HAP-1 (cell line): ENCODE data around the gene FRMD4A.

Experiments
- DNase-seq, 2 experiments: peaks; one replicate each; pipeline ENCODE4 v3.0.0-alpha.2; 2016 to 2020; ENCODE audit warnings: low spot score in 2 of 2
- H3K27me3 ChIP-seq: fragments of 250-450 bp; sonication (Bioruptor Pico); 2 replicates; pipeline ENCODE4 v1.5.1; 2020; ENCODE audit warnings: low read depth, mild to moderate bottlenecking, moderate library complexity
- H3K36me3 ChIP-seq: fragments of 250-450 bp; sonication (Bioruptor Pico); replicated peaks from 2 replicates; pipeline ENCODE4 v1.5.1; 2020; ENCODE audit warnings: mild to moderate bottlenecking
- H3K4me1 ChIP-seq: fragments of 250-450 bp; sonication (Bioruptor Pico); 2 replicates; pipeline ENCODE4 v1.5.1; 2020; ENCODE audit warnings: mild to moderate bottlenecking
- H3K4me3 ChIP-seq: fragments of 250-450 bp; sonication (Bioruptor Pico); 2 replicates; pipeline ENCODE4 v1.5.1; 2020; ENCODE audit warnings: mild to moderate bottlenecking, moderate library complexity
- H3K9me3 ChIP-seq: fragments of 250-450 bp; sonication (Bioruptor Pico); 2 replicates; pipeline ENCODE4 v1.5.1; 2020; ENCODE audit warnings: mild to moderate bottlenecking, moderate library complexity
- in situ Hi-C: fragments of 300-500 bp; cut with MboI; formaldehyde crosslinking; loops from 3 replicates; pipeline ENCODE4 v1.14.3; 2020; ENCODE audit warnings: low sequenced_read_pairs, inconsistent platforms, mixed read lengths

FRMD4A gene

GRCh38 chr10:14010769-14011574, 319.8 kb downstream of the FRMD4A start:
- Histone ChIP-seq H3K27me3 (no peaks in the 10 kb centered on the region), H3K4me1 (peaks cover 3% of the 10 kb centered on the region), H3K4me3 (no peak overlapping the region), H3K36me3 (no peaks in the 10 kb centered on the region), H3K9me3 (no peaks in the 10 kb centered on the region)
- no peak for DNase-seq
- in situ Hi-C loops, result no loop called here

- no peaks in the 10 kb centered on the region for H3K36me3 ChIP-seq
- H3K9me3 ChIP-seq, result no peaks in the 10 kb centered on the region
- H3K27me3 ChIP-seq, result no peaks in the 10 kb centered on the region
- H3K4me3 ChIP-seq, result no peak overlapping the region
- H3K4me1 ChIP-seq, result peaks cover 3% of the 10 kb centered on the region
- in situ Hi-C loops, result no loop called here
- no peak for DNase-seq
Measured at GRCh38 chr10:14010101-14010558, 320.6 kb downstream of the FRMD4A start.

- H3K27me3 ChIP-seq, result no peaks in the 10 kb centered on the region
- in situ Hi-C loops, result no loop called here
- H3K36me3 ChIP-seq, result no peaks in the 10 kb centered on the region
- no peak overlapping the region for H3K4me3 ChIP-seq
- no peak for DNase-seq
- H3K9me3 ChIP-seq, result no peaks in the 10 kb centered on the region
- H3K4me1 ChIP-seq, result peaks cover 3% of the 10 kb centered on the region
Measured at GRCh38 chr10:14009371-14010100, 321.2 kb downstream of the FRMD4A start.

- Histone ChIP-seq H3K4me3 (no peak overlapping the region), H3K36me3 (no peaks in the 10 kb centered on the region), H3K27me3 (no peaks in the 10 kb centered on the region), H3K4me1 (peaks cover 3% of the 10 kb centered on the region), H3K9me3 (no peaks in the 10 kb centered on the region)
- in situ Hi-C loops, result no loop called here
- no peak for DNase-seq
Measured at GRCh38 chr10:14008740-14009080, 322.0 kb downstream of the FRMD4A start.

GRCh38 chr10:14004536-14004935, 326.2 kb downstream of the FRMD4A start:
- in situ Hi-C loops, result no loop called here
- Histone ChIP-seq H3K4me1 (no peaks in the 10 kb centered on the region; the same call in 1 of the 2 replicates), H3K36me3 (no peaks in the 10 kb centered on the region), H3K27me3 (no peaks in the 10 kb centered on the region), H3K9me3 (no peaks in the 10 kb centered on the region), H3K4me3 (no peak overlapping the region)
- no peak for DNase-seq

GRCh38 chr10:14003517-14004184, 327.1 kb downstream of the FRMD4A start:
- Histone ChIP-seq H3K36me3 (no peaks in the 10 kb centered on the region), H3K9me3 (no peaks in the 10 kb centered on the region), H3K4me3 (no peak overlapping the region), H3K27me3 (no peaks in the 10 kb centered on the region), H3K4me1 (no peaks in the 10 kb centered on the region; the same call in 1 of the 2 replicates)
- no peak for DNase-seq
- in situ Hi-C loops, result no loop called here

- H3K9me3 ChIP-seq, result no peaks in the 10 kb centered on the region
- H3K4me3 ChIP-seq, result no peak overlapping the region
- H3K4me1 ChIP-seq, result no peaks in the 10 kb centered on the region
- H3K27me3 ChIP-seq, result no peaks in the 10 kb centered on the region
- no peaks in the 10 kb centered on the region for H3K36me3 ChIP-seq
- in situ Hi-C loops, result no loop called here
- DNase-seq, result no peak
Measured at GRCh38 chr10:14001298-14002040, 329.3 kb downstream of the FRMD4A start.

- no peaks in the 10 kb centered on the region for H3K9me3 ChIP-seq
- in situ Hi-C loops, result no loop called here
- H3K27me3 ChIP-seq, result no peaks in the 10 kb centered on the region
- H3K4me3 ChIP-seq, result no peak overlapping the region
- DNase-seq, result no peak
- H3K36me3 ChIP-seq, result no peaks in the 10 kb centered on the region
- no peaks in the 10 kb centered on the region for H3K4me1 ChIP-seq
Measured at GRCh38 chr10:13998163-13998835, 332.4 kb downstream of the FRMD4A start.

- Histone ChIP-seq H3K9me3 (no peaks in the 10 kb centered on the region), H3K4me3 (no peak overlapping the region), H3K36me3 (no peaks in the 10 kb centered on the region), H3K27me3 (no peaks in the 10 kb centered on the region), H3K4me1 (no peaks in the 10 kb centered on the region)
- in situ Hi-C loops, result no loop called here
- no peak for DNase-seq
Measured at GRCh38 chr10:13997650-13998049, 333.1 kb downstream of the FRMD4A start.

GRCh38 chr10:13994932-13995331, 335.8 kb downstream of the FRMD4A start:
- H3K9me3 ChIP-seq, result no peaks in the 10 kb centered on the region
- H3K4me3 ChIP-seq, result no peak overlapping the region
- in situ Hi-C loops, result no loop called here
- no peaks in the 10 kb centered on the region for H3K36me3 ChIP-seq
- no peaks in the 10 kb centered on the region for H3K27me3 ChIP-seq
- no peak for DNase-seq
- H3K4me1 ChIP-seq, result no peaks in the 10 kb centered on the region

- H3K4me1 ChIP-seq, result no peaks in the 10 kb centered on the region
- no peak for DNase-seq
- in situ Hi-C loops, result no loop called here
- no peaks in the 10 kb centered on the region for H3K27me3 ChIP-seq
- H3K4me3 ChIP-seq, result no peak overlapping the region
- no peaks in the 10 kb centered on the region for H3K36me3 ChIP-seq
- H3K9me3 ChIP-seq, result no peaks in the 10 kb centered on the region
Measured at GRCh38 chr10:13993673-13994089, 337.0 kb downstream of the FRMD4A start.

GRCh38 chr10:13993169-13993568, 337.6 kb downstream of the FRMD4A start:
- no peaks in the 10 kb centered on the region for H3K9me3 ChIP-seq
- no peaks in the 10 kb centered on the region for H3K27me3 ChIP-seq
- no peaks in the 10 kb centered on the region for H3K36me3 ChIP-seq
- in situ Hi-C loops, result no loop called here
- no peak for DNase-seq
- no peaks in the 10 kb centered on the region for H3K4me1 ChIP-seq
- H3K4me3 ChIP-seq, result no peak overlapping the region

- no peak for DNase-seq
- H3K4me1 ChIP-seq, result no peaks in the 10 kb centered on the region
- H3K9me3 ChIP-seq, result no peaks in the 10 kb centered on the region
- no peaks in the 10 kb centered on the region for H3K36me3 ChIP-seq
- in situ Hi-C loops, result no loop called here
- no peaks in the 10 kb centered on the region for H3K27me3 ChIP-seq
- no peak overlapping the region for H3K4me3 ChIP-seq
Measured at GRCh38 chr10:13991353-13991752, 339.4 kb downstream of the FRMD4A start.
